Kidney epithelial cell (primary cell): ENCODE data around the gene TEDC1. TPM values are rescaled to one million over a fixed set of nuclear protein-coding genes. Genes with fewer than 3 reads are reported as not detected.

ENCODE experiments used
- DNase-seq: peaks from one replicate; pipeline ENCODE4 v3.0.0-alpha.2; 2010; ENCODE audit warnings: low read depth
- H3K27me3 ChIP-seq: 2 replicates; pipeline ENCODE4 v1.6.0; 2011; ENCODE audit warnings: low read length; ENCODE audit not compliant: control insufficient read depth, insufficient read depth
- H3K36me3 ChIP-seq: 2 replicates; pipeline ENCODE4 v1.5.1; 2011; ENCODE audit warnings: low read length; ENCODE audit not compliant: control insufficient read depth, insufficient read depth
- H3K4me3 ChIP-seq: 2 replicates; pipeline ENCODE4 v1.5.1; 2011; ENCODE audit warnings: low read depth, mild to moderate bottlenecking, control low read depth, low read length
- CTCF ChIP-seq: IDR thresholded peaks from 2 replicates; pipeline ENCODE4 v1.5.1; 2011; ENCODE audit warnings: mild to moderate bottlenecking, moderate library complexity, low read length, control low read depth, inconsistent platforms; ENCODE audit not compliant: insufficient read depth, poor library complexity, severe bottlenecking
- total RNA-seq: library from RNA; depleted of rRNA; stranded (reverse); fragments of >200 nt; gene quantifications from 2 replicates; pipeline ENCODE4 v1.2.3, GENCODE V29; 2015

TEDC1 gene
- total RNA-seq, 1 donor from 2014 or later = 7.1 TPM

- Histone ChIP-seq H3K4me3 (no peak overlapping the region), H3K27me3 (peaks cover 30% of the 10 kb centered on the region), H3K36me3 (no peaks in the 10 kb centered on the region)
- no peak for DNase-seq
- no peak for TF ChIP-seq CTCF
These were observed 45.0 kb downstream of the TEDC1 start for GRCh38 chr14:105536051-105536450.

- Histone ChIP-seq H3K27me3 (peaks cover 28% of the 10 kb centered on the region), H3K36me3 (no peaks in the 10 kb centered on the region), H3K4me3 (no peak overlapping the region)
- no peak for DNase-seq
- TF ChIP-seq CTCF = no peak
These were observed 45.9 kb downstream of the TEDC1 start for GRCh38 chr14:105536691-105537579.

- TF ChIP-seq CTCF = peak; percentile 98
- H3K27me3 ChIP-seq = peaks cover 28% of the 10 kb centered on the region
These were observed 46.8 kb downstream of the TEDC1 start for GRCh38 chr14:105537580-105538474.

GRCh38 chr14:105538481-105539049 lies 47.5 kb downstream of the TEDC1 start:
- Histone ChIP-seq H3K36me3 (no peaks in the 10 kb centered on the region), H3K4me3 (no peak overlapping the region), H3K27me3 (peaks cover 23% of the 10 kb centered on the region)
- no peak for DNase-seq
- no peak for TF ChIP-seq CTCF

More at GRCh38 chr14:105537580-105538474, 46.8 kb downstream of the TEDC1 start:
- no peak for DNase-seq
- no peak overlapping the region for H3K4me3 ChIP-seq
- H3K36me3 ChIP-seq = no peaks in the 10 kb centered on the region

GRCh38 chr14:105540811-105541210 lies 49.8 kb downstream of the TEDC1 start:
- DNase-seq = no peak
- no peak for TF ChIP-seq CTCF
- Histone ChIP-seq H3K27me3 (peaks cover 22% of the 10 kb centered on the region), H3K4me3 (no peak overlapping the region), H3K36me3 (no peaks in the 10 kb centered on the region)
